NCI-H2196 treated with DMSO at 0.1 percent for 48 hours (cell line): ENCODE data around the gene MAOA.
A peak's percentile ranks its signal among the peaks of the same experiment; 100 is the strongest.

Experiments
- DNase-seq: peaks from one replicate; lab custom pipeline; 2025; ENCODE audit not compliant: unreplicated experiment; lab: John Stamatoyannopoulos, UW

MAOA gene

DNA sequence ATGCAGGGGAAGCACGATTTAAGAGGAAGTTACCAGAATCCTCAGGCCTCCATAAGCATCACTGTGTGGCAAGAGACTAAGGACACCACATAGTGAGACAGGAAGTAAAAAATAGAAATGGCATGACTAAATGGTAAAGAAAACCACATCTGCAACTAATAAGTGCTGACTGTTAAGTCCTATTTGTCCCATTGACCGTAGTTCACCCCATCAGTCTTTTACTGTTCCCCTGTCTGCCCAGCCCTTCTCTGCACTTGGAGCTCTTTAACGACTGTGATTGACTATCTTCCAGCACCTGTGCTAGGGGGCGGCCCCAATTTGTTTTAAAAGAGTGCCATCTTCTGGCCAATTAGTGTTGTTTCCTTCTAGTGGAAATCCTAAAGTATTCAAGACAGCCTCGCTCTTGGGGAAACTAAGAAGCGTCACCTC lies 94.2 kb downstream of the MAOA start:
- DNase-seq: peak; percentile 17

DNA sequence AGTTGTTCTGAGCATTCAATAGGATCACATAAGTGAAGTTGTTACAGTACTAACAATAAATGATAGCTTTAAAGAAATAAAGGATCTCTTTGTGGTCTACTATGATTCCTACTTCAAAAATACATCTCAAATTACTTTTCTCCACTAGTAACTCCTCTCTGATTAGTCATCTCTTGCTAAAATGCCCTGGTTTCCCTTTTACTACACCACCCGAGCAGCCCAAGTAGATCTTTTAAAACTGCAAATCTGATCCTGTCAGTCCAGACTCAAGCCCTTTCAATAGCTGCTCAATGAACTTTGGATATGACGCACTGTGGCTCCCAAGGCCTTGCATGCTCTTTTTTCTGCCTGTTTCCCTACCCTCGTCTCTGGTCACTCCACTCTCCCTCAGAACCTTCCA lies 97.5 kb downstream of the MAOA start:
- no peak for DNase-seq

DNA sequence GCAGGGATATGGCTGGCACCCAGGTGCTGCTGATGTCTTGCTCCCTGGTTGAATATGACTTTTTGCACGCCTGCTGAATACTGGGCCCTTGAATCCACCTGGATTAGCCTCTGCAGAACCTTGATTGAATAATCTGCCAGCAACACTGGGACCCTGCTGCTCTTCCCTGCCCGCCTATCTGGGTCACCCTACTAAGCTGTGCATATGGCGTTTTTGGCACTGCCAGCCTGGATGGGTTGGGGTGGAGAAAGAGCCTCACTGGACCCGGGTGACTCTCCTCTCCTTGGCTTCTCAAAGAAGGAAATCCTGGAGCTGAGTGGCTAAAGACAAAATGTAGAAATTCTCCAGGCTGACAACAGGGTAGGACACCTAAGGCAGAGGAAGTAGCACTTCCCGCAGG lies 100.0 kb downstream of the MAOA start:
- DNase-seq: no peak

DNA sequence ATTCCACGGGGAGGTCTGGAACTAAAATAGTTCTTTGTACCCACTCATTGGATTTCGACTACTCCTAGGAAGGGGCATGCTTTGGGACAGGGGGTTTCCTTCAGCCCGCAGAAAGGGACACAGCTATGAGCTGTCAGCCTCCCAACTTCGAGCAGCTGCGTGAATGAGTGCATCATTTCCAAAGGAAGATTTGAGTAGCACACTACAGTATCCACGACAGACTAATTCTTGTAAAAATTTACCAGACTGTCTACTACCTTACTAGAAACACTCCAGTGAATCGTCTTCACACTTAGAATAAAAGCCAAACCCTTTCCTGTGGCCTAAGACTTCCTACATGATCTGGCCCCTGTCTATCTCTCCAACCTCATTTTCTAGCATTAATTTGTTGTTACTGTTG lies 101.9 kb downstream of the MAOA start:
- DNase-seq: no peak

DNA sequence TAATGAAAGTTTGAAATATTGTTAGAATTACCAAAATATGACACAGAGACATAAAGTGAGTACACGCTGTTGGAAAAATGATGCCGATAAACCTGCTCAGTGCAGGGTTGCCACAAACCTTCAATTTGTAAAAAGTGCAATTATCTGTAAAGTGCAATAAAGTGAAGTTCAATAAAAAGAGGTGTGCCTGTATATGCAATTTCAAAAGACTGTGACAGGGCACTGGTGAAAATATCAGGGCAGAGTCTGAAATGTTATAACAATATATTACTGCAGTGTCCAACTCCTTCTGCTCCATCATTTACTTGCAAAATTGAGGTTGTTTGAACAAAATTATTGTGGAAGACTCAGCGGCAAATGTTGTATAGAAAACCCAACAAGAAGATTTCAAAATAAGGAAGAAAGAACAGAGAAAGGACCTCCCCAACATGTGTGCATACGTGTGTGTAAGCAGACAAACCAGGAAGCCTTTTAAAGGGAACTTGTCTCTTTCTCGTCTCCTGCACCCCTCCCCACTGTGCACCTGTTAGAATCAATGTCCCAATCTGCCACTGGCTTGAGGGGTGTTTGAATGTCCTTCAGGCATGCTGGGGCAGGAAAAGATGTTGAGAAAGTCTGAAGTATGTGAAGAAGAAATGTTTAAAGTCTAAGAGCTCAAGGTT lies 130.0 kb downstream of the MAOA start:
- no peak for DNase-seq
